ENCODE results near the gene APCDD1L.

APCDD1L gene

DNA sequence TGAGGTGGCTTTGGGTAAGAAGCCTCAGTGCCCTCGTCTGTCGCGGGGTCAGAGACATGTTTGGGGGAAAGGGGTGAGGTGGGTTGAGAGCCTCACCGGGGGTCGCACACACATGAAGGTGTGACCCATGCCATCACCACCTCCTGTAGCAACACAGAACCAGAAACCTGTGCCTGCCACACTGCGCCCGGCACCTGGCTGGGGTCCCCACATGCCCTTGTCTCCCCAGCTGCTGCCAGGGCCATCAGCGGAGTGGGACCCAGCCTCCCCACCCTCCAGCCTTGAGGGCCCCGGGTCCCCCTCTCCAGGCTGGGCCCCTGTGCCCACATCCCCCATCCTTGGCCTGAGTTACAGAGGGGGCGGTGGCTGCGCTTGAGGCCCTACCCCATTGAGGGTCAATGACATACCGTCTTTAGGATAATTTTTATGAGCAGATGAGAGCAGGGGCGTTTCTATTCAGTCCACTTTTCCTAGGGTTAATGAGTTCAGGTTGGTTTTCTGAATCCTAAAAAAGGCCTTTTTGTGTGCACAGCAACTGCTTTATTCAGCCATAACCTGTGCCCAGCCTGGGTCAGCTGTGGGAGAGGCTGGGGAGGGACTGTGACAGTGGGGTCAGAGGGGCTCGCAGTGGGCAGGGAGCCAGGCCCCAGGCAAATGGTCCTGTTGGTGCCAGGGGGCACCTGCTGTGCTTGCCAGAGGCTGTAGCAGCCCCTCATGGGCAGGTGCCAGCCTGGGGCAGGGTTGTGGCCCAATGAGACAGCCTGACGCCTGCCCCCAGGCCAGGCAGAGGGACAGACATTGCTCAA, 19.4 kb downstream of the APCDD1L start:
- no peak for TF ChIP-seq CTCF (IDR thresholded peaks at IDR 0.05; ENCODE audit: insufficient read depth, missing control alignments)
- FAIRE-seq (no peak), DNase-seq (ENCODE audit: insufficient read length, low spot score) (no peak)

DNA sequence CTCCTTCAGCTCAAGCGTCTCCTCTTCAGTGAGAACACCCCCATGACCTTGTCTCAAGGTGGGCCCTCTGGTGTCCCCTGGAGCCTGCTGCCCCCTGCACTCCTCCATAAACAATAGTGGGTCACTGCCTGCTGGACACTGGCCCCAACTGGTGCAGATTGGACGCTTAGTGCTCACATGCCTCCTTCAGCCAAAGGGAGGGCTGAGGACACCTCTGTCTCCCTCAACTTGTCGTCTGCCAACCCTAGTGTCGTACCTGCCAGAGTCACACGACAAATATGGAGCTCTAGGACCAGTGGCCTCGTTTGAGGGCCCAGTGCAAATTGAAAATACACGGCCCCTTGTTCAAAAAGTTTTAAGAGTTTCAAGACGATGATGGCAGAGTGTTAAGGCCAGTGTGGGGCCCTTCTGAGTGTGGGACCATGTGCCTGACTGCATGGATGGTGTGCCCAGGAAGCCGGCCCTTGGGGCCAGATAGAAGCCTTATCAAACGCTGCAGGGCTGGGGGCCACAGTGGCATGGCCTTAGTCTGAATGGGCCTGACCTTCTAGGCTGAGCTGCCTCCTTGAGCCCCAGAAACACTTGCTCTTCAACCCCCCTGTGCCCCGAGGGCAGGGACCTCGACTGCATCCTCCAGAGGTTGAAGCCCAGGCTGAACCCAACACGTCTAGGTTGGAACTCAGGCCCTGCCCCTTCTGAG, 20.1 kb downstream of the APCDD1L start:
- DNase-seq (ENCODE audit: insufficient read length, low spot score) = no peak
- FAIRE-seq = no peak
- no peak for TF ChIP-seq CTCF (IDR thresholded peaks at IDR 0.05; ENCODE audit: insufficient read depth, missing control alignments)

DNA sequence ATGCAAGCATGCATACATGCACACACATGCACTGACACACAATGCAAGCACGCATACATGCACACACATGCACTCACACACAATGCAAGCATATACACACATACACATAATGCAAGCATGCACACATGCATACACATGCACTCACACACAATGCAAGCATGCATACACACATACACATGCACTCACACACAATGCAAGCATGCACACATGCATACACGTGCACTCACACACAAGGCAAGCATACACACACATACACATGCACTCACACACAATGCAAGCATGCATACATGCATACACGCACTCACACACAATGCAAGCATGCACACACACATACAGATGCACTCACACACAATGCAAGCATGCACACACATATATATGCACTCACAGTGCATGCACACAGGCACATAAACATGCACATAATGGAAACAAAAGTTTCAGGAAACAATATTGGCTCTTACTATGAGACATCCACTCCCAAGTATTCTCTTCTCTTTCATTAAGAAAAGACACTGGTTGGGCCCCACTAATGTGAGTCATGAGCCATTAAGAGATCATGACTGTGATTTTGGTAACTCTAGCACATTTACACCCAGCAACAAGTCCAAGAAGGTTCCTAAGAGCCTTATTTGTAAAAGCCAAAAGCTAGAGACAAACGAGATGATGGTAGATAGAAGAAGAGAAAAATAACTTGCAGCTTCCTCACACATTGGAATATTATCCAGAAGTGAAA, 22.2 kb downstream of the APCDD1L start:
- no peak for TF ChIP-seq CTCF (IDR thresholded peaks at IDR 0.05; ENCODE audit: insufficient read depth, missing control alignments)
- DNase-seq (ENCODE audit: insufficient read length, low spot score) (no peak), FAIRE-seq (no peak)

DNA sequence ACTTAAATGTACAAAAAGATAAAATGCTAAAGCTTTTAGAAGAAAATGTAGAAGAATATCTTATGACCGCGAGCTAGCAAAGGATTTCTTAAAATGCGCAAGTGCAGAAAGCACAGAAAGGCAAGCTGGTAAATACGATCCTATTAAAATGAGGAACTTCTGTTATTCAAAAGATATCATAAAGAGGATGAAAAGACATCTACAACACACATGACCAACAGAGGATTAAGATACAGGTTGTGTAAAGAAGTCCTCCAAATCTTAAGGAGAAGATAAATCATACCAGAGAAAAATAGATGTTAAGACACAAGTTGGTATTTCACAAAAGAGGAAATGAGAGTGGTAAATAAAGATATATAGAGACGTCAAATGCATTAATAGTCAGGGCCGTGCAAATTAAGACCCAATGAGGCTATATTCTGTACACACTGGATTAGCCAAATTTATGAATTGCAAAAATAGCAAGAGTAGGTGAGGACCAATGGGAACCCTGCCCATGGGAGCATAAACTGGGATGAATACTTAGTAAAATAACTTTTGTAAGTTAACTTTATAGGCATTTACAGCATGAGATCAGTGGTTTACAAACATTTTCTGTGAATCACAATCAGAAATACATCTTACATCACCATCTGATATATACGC, 23.0 kb downstream of the APCDD1L start:
- no peak for DNase-seq (ENCODE audit: insufficient read length, low spot score)
- FAIRE-seq = no peak
- TF ChIP-seq CTCF (IDR thresholded peaks at IDR 0.05; ENCODE audit: insufficient read depth, missing control alignments) = no peak

DNA sequence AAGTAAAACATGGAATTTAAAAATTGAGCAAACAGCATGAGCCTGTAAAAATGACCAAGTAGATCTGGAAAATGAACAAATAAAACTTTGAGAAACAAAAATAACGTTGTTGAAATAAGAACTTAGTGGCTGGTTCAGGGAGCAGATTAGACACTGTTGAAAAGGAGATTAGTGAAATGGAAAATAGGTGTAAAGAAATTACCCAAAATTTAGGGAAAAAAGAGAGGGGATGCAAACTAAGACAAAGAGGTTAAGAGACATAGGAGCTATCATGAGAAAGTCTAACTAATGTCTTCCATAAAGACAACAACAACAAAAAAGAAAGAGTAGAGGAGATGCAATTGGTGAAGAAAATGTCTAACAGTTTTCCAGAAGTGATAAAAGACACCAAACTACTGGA, 29.0 kb downstream of the APCDD1L start:
- no peak for DNase-seq (ENCODE audit: insufficient read length, low spot score)
- no peak for FAIRE-seq
- no peak for TF ChIP-seq CTCF (IDR thresholded peaks at IDR 0.05; ENCODE audit: insufficient read depth, missing control alignments)

GRCh38 chr20:58485393-58485792, 29.8 kb downstream of the APCDD1L start:
- FAIRE-seq = no peak
- TF ChIP-seq CTCF (IDR thresholded peaks at IDR 0.05; ENCODE audit: insufficient read depth, missing control alignments) = no peak
- no peak for DNase-seq (ENCODE audit: insufficient read length, low spot score)

Data from D721Med (cell line).